ENCODE measurements around the gene SPDYE4.

Gene SPDYE4

GRCh38 chr17:8766731-8767130 is 8.4 kb upstream of the SPDYE4 start:
- no peak for ATAC-seq
- TF ChIP-seq ZNF70 (CRISPR knock-in tag; IDR thresholded peaks at IDR 0.05) (no peak), POU6F1 (CRISPR knock-in tag; IDR thresholded peaks at IDR 0.05; ENCODE audit: borderline replicate concordance, low read depth) (no peak), SNAI2 (CRISPR knock-in tag; IDR thresholded peaks at IDR 0.05) (no peak), CREB5 (CRISPR knock-in tag; IDR thresholded peaks at IDR 0.05; ENCODE audit: low read depth) (no peak), ZNF565 (CRISPR knock-in tag; conservative IDR thresholded peaks at IDR 0.05; ENCODE audit: low read depth) (no peak), RARB (CRISPR knock-in tag; IDR thresholded peaks at IDR 0.05) (no peak), TOX (CRISPR knock-in tag; IDR thresholded peaks at IDR 0.05; ENCODE audit: borderline replicate concordance) (no peak), CSRNP3 (CRISPR knock-in tag; IDR thresholded peaks at IDR 0.05) (no peak), PATZ1 (CRISPR knock-in tag; IDR thresholded peaks at IDR 0.05; ENCODE audit: borderline replicate concordance) (no peak), ZFP3 (CRISPR knock-in tag; IDR thresholded peaks at IDR 0.05) (no peak), CSDC2 (CRISPR knock-in tag; IDR thresholded peaks at IDR 0.05) (no peak), GLIS3 (CRISPR knock-in tag; IDR thresholded peaks at IDR 0.05) (no peak), ARNTL (CRISPR knock-in tag; IDR thresholded peaks at IDR 0.05; ENCODE audit: borderline replicate concordance, low read depth) (no peak), TSHZ2 (CRISPR knock-in tag; IDR thresholded peaks at IDR 0.05) (no peak)

- TF ChIP-seq TCF4 (CRISPR knock-in tag; IDR thresholded peaks at IDR 0.05; ENCODE audit: borderline replicate concordance) (no peak), ARNTL (CRISPR knock-in tag; IDR thresholded peaks at IDR 0.05; ENCODE audit: borderline replicate concordance, low read depth) (no peak)
- ATAC-seq, result no peak
Observed at GRCh38 chr17:8762012-8762411, 3.7 kb upstream of the SPDYE4 start.

- ATAC-seq, result no peak
- TF ChIP-seq ZNF70 (CRISPR knock-in tag; IDR thresholded peaks at IDR 0.05), result no peak
- no peak for TF ChIP-seq ZC3H10 (CRISPR knock-in tag; IDR thresholded peaks at IDR 0.05)
- TF ChIP-seq GLIS3 (CRISPR knock-in tag; IDR thresholded peaks at IDR 0.05), result no peak
- TF ChIP-seq ZFP3 (CRISPR knock-in tag; IDR thresholded peaks at IDR 0.05), result no peak
- no peak for TF ChIP-seq PATZ1 (CRISPR knock-in tag; IDR thresholded peaks at IDR 0.05; ENCODE audit: borderline replicate concordance)
- no peak for TF ChIP-seq CREB5 (CRISPR knock-in tag; IDR thresholded peaks at IDR 0.05; ENCODE audit: low read depth)
- no peak for TF ChIP-seq TSHZ2 (CRISPR knock-in tag; IDR thresholded peaks at IDR 0.05)
- no peak for TF ChIP-seq ZNF565 (CRISPR knock-in tag; conservative IDR thresholded peaks at IDR 0.05; ENCODE audit: low read depth)
- no peak for TF ChIP-seq ZFP30 (CRISPR knock-in tag; IDR thresholded peaks at IDR 0.05)
- TF ChIP-seq ISL1 (CRISPR knock-in tag; IDR thresholded peaks at IDR 0.05), result no peak
- TF ChIP-seq TOX (CRISPR knock-in tag; IDR thresholded peaks at IDR 0.05; ENCODE audit: borderline replicate concordance), result no peak
- no peak for TF ChIP-seq ZNF8 (CRISPR knock-in tag; IDR thresholded peaks at IDR 0.05)
- TF ChIP-seq PPARA (CRISPR knock-in tag; IDR thresholded peaks at IDR 0.05; ENCODE audit: borderline replicate concordance), result no peak
- TF ChIP-seq ARNTL (CRISPR knock-in tag; IDR thresholded peaks at IDR 0.05; ENCODE audit: borderline replicate concordance, low read depth), result no peak
- no peak for TF ChIP-seq SNAI2 (CRISPR knock-in tag; IDR thresholded peaks at IDR 0.05)
- no peak for TF ChIP-seq CSDC2 (CRISPR knock-in tag; IDR thresholded peaks at IDR 0.05)
- TF ChIP-seq RARB (CRISPR knock-in tag; IDR thresholded peaks at IDR 0.05), result no peak
- no peak for TF ChIP-seq TCF4 (CRISPR knock-in tag; IDR thresholded peaks at IDR 0.05; ENCODE audit: borderline replicate concordance)
Observed at GRCh38 chr17:8757189-8757588, 1.2 kb downstream of the SPDYE4 start.

Measured in SK-N-SH treated with all-trans-retinoic acid at 6 μM for 48 hours (cell line).